DMS53 treated with DMSO at 0.1 percent for 48 hours (cell line): ENCODE results near the gene WNT5B.
A peak's percentile ranks its signal among the peaks of the same experiment; 100 is the strongest.
"Not testable (repeated sequence)": the region's sequence is repeated elsewhere in the genome, so short reads cannot be mapped to it uniquely, and the experiment has no call there.

ENCODE experiments used
- DNase-seq: peaks from one replicate; lab custom pipeline; 2025; ENCODE audit not compliant: unreplicated experiment; lab: John Stamatoyannopoulos, UW

The WNT5B gene

GRCh38 chr12:1688086-1688710 lies 59.2 kb downstream of the WNT5B start:
- no peak for DNase-seq

- peak; percentile 99 for DNase-seq
These were observed 61.6 kb downstream of the WNT5B start, which contains the start of gene ADIPOR2 for GRCh38 chr12:1690578-1691122. TSS of gene ADIPOR2 (plus strand) at chr12:1691070. CDS start at chr12:1754344, 63,274 bp downstream.

DNA sequence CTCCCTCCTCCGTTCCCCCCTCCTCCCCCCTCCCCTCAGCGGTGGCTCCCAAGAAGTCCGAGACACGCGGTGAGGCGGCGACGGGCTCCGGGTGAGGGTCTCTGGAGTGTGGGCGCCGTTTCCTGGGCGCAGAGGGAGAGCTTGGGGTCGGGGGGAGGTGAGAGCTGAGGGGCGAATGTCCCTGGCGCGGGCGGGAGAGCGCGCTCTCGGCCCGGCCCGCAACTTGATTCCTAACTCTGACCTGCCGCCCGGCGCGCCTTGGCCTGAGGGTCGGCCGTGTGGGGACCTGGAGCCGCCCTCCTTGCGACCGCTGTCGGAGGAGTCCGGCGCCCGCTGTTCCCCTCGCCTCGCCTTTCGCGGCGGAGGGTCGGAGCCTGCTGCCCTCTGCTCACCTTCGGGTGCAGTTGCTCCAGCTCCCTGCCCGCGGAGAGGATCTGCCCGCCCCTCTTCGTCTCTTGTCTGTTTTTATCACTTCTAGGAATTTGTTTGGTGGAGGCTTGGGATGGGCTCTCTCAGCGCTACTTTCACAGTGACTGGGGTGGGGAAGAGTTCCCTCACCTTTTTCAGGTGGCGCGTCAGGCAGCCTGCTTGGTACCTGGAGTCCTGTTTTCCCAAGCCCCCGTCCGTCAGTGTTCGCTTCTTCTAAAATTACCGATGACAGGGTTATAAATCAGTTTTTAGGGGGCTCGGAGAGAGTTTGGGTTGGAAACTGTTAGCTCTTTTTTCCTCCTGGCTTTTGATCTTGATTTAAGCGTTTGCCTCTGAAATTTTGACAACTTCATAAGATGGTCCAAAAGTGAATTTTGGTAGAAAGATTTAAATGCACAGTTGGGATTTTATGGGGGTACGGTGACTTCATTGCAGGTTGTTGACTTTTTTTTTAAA lies 62.3 kb downstream of the WNT5B start:
- DNase-seq, result peak; percentile 61

GRCh38 chr12:1692226-1692625 lies 63.2 kb downstream of the WNT5B start:
- DNase-seq, result no peak

GRCh38 chr12:1692895-1693610 lies 64.0 kb downstream of the WNT5B start:
- DNase-seq, result no peak

DNA sequence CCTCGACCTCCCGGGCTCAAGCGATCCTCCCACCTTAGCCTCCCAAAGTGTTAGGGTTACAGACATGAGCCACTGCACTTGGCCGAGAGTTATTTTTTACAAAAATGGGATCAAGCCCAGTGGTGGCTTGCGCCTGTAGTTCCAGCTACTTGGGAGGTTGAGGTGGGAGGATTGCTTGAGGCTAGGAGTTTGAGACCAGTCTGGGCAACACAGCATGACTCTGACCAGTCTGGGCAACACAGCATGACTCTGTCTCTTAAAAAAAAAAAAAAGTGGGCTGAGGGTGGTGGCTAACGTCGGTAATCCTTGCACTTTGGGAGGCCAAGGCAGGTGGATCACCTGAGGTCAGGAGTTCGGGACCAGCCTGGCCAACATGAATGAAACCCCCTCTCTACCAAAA lies 66.1 kb downstream of the WNT5B start:
- not testable (repeated sequence) for DNase-seq

DNA sequence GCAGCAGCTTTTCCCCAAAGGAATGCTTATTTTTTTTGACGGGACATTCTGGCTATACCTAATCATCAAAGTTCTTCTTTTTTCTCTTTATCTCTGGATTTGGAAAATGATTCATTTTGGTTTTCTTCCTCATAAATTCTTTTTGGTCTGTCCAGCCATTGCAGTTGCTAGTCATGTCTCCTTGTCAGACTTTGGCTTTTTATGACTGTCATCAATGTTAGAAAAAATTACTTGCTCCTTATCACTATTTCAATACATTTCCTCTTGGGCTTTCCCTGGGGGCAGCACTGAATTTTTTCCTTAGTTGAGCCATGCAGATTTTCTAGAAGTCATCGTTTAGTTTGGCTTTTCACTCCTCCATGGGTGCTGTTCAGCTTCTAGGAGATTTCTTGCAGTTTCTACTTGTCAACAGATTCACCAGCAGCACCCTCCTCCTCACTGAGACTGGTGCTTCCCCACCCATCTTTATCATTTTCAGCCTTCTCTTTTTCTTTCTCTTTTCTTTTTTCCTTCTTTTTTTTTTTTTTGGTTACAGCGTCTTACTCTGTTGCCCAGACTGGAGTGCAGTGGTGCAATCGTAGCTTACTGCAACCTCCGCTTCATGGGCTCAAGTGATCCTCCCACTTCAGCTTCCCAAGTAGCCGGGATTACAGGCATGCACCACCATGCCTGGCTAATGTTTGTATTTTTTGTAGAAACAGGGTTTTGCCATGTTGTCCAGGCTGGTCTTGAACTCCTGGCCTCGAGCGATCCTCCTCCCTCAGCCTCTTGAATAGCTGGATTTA lies 67.0 kb downstream of the WNT5B start:
- DNase-seq, result no peak

DNA sequence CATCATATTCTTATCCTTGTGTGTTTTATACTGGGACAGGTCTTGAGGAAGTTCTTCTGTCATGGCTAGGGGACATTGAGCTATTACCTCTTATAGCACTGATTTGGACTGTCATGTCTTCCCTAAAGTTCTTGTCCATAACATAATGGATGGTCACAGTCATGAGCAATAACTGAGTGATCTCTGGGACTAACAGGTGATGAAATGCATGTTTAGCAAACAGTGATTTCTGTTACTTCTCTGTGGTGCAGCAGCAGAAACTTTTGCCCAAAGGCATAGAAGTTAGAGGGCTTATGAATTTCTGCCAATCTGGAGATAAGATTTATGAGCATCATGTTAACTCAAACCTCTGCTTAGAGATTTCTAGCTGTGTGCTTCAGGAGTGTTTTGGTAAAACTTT lies 67.8 kb downstream of the WNT5B start:
- DNase-seq, result no peak
